GM21447 (cell line): ENCODE results near the gene MSL1.
A peak's percentile ranks its signal among the peaks of the same experiment; 100 is the strongest.
"Not testable (repeated sequence)": the region's sequence is repeated elsewhere in the genome, so short reads cannot be mapped to it uniquely, and the experiment has no call there.

ENCODE experiments used
- ATAC-seq: cut with Tn5 transposase; IDR thresholded peaks from one replicate; pipeline ENCODE4 v1.9.1; 2021; ENCODE audit not compliant: unreplicated experiment

The MSL1 gene

GRCh38 chr17:40124279-40125141, 2.7 kb downstream of the MSL1 start:
- no peak for ATAC-seq

- ATAC-seq = no peak
These were observed 7.7 kb downstream of the MSL1 start for GRCh38 chr17:40129498-40129897.

DNA sequence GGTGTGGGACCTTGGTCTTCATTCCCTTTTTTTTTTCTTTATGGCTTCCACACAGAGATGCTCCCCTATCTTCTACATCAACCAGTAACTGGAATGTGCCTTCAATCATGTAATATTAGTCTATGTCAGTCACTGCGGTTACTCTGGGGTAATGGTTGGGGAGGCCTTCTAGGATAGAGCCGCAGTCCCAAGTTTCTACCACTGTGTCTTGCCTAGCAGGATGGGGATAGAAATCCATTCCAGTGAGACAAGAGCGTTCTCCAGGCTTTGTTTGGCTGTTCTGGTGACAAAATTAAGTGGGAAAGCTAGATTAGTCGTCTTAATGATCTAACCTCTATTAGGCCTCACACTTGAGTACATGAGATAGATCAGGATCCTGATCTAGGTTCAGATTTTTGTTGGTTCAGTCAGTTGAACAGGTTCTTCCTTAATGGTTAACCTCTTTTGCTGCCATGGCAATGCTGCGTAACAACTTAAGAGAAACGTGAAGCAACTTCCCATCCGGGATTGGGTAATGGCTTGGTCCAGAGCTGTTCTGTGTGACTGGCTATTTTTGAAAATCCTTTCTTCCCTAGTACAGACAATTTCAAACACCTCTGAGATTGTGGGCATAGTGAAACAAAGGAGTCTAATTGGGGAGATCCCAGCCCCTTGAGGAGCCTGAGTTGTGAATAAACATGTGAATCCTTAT, 8.7 kb downstream of the MSL1 start:
- ATAC-seq = no peak

DNA sequence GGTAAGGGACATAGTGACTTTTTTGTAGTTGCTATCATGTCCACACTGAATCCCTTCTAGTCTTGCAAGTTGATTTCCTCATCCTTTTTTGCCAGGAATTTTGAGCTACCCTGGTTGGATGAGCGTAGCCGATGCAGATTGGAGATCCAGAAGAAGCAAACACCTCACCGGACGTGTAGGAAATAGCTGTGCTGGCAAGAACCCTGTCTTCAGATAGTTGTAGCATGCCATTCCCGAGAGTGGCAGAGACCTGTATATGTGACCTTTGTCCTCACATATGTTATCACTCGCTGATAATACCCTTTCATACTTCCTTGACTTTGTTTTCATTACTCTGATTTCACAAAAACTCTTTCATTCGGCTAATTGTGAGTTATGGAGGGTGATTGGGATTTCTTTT, 12.4 kb downstream of the MSL1 start:
- no peak for ATAC-seq

DNA sequence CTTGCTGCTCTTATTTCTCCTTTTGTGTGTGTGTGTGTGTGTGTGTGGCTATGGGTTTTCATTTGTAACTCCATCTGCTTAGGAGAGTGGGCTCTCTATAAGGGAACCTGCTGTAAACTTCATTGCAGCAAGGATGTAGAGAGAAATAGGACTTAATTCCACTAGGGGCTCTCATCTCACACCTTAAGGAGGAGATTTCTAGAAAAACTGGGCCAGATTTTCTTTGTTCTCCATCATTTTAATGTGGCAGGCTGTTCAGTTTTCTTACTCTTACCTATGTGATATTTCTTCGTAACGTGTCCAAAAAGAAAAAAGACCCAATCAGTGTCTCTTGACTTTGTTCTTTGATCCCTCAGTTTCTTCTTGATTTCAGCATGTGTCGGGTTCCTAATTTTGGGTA, 14.0 kb downstream of the MSL1 start:
- no peak for ATAC-seq

DNA sequence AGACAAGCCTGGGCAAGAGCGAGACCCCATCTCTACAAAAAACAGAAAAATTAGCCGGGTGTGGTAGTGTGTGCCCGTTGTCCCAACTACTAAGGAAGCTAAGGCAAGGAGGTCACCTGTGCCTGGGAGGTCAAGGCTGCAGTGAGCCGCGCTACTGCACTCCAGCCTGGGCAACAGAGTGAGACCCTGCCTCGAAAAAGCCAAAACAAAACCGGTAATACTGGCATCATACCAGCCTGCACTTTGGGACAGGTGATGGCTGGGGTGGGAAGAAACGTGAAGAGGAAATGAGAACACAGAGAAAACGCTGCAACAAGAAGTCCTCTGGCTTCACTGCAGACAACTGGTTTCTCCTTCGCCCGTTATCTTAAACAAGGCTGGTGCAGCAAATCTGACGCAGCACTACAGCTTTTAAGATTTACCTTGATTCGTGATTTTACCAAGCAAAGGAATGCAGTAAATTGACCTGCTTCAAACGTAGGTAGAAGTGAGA, 17.8 kb downstream of the MSL1 start:
- ATAC-seq = peak; percentile 19

- not testable (repeated sequence) for ATAC-seq
These were observed 21.4 kb downstream of the MSL1 start for GRCh38 chr17:40143166-40143565.

GRCh38 chr17:40145476-40145875, 23.7 kb downstream of the MSL1 start:
- ATAC-seq = no peak

- ATAC-seq = no peak
These were observed 26.8 kb downstream of the MSL1 start for GRCh38 chr17:40148527-40148926.

DNA sequence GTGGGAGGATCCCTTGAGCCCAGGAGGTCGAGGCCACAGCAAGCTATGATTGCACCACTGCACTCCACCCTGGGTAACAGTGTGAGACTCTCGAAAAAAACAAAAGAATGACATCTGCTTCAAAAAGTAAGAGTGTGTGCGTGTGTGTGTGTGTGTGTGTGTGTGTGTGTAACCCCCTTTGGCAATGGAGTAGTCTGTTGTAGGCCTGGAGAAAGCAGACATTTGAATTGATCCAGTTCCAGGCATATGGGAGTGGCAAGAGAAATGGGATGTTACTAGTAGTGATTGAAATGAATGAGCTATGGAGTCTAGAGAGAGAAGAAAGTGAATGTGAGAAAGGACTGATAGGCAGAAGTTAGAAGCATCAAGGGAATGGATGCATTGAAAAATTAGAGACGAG, 28.5 kb downstream of the MSL1 start:
- ATAC-seq = no peak

DNA sequence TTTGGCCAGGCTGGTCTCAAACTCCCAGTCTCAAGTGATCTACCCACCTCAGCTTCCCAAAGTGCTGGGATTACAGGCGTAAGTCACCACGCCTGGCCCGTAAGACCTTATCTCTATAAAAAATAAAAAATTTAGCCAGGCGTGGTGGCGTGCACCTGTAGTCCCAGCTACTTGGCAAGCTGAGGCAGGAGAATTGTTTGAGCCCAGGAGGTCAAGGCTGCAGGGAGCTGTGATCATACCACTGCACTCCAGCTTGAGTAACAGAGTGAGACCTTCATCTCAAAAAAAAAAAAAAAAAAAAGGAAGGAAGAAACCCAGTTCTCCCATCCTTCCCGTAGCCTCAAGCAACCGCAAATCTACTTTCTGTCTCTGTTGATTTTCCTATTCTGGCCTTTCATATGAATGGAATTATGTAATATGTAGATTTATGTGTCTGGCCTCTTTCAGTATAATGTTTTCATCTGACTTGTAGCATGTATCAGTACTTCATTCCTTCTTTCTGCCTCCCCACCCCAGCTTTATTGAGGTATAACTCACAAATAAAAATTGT, 29.7 kb downstream of the MSL1 start:
- ATAC-seq = no peak

- ATAC-seq = no peak
These were observed 31.9 kb downstream of the MSL1 start for GRCh38 chr17:40153603-40154236.

DNA sequence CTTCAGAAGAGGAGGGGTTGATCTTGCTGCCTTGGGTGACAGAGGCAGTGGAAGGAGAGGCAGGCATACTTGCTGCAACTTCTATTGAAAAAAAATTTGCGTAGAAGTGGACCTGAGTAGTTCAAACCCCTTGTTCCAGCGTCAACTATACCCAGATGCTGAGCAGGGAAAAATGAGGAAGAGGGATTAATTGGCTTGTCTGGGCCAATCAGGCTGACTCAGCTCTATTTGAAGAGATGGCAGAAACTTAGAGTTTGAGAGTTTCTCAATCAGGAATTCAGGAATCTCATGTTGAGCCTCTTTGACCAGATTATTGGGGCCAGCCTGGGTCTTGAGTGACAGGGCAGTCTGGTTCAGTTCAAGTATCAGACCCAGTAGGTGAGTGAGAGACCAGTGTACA, 36.2 kb downstream of the MSL1 start:
- no peak for ATAC-seq

DNA sequence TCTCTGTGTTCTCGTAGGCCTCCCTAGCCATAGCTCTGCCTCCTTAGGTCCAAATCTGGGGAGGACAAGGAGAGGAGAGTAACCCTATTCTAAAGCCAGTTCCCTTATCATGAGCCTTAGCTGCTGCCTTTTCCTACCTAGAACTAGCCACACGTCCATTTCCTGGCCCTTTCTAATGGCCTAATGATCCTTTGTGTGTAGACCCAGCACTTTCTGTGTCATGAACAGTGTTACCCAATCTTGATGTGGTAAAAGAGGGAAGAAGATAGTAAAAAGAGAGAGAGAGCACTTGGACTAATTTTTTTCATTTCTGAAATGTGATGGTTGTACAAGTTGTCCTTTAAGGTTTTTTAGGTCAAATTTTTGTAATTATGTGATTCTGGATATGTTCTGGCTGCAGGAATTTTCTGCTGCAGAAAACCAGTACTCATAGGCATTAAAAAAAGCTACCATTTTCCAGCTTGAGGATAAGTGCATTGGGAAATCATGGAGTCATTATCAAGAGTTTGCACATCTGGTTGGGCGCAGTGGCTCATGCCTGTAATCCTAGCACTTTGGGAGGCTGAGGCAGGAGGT, 36.8 kb downstream of the MSL1 start:
- no peak for ATAC-seq

- ATAC-seq = no peak
These were observed 37.7 kb downstream of the MSL1 start for GRCh38 chr17:40159456-40159855.

- ATAC-seq = no peak
These were observed 46.0 kb downstream of the MSL1 start for GRCh38 chr17:40167685-40168261.

DNA sequence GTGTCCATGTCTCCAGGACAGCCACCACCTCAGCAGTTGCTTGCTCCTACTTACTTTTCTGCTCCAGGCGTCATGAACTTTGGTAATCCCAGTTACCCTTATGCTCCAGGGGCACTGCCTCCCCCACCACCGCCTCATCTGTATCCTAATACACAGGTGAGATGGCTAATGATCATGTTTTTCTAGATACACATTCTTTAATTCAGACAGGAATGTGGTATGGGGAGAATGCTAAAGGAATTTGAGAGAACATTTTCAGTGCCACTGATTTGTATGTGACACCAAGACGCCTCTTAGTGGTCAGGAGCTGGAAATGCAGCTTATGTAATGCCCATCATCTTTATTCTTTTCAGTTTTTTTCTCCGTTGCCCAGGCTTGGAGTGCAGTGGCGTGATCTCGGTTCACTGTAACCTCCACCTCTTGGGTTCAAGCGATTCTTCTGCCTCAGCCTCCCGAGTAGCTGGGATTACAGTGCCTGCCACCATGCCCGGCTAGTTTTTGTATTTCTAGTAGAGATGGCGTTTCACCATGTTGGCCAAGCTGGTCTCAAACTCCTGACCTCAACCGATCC, 46.6 kb downstream of the MSL1 start:
- ATAC-seq = no peak

DNA sequence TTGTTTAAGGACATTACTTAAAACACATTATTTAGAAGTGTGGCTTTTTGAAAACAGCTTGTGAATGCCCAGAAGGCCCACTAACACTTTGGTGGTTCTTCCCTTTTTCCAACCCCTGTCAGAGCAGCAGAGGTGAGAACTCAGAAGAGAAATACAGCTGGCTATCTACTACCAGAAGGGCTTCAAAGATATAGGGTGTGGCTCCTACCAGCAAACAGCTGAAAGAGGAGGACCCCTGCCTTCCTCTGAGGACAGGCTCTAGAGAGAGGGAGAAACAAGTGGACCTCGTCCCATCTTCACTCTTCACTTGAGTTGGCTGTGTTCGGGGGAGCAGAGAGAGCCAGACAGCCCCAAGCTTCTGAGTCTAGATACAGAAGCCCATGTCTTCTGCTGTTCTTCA, 48.6 kb downstream of the MSL1 start:
- no peak for ATAC-seq

- no peak for ATAC-seq
These were observed 50.0 kb downstream of the MSL1 start for GRCh38 chr17:40171750-40172149.

- no peak for ATAC-seq
These were observed 51.5 kb downstream of the MSL1 start for GRCh38 chr17:40173091-40173777.
